ENCODE results near the gene MYCBP2.

DNA sequence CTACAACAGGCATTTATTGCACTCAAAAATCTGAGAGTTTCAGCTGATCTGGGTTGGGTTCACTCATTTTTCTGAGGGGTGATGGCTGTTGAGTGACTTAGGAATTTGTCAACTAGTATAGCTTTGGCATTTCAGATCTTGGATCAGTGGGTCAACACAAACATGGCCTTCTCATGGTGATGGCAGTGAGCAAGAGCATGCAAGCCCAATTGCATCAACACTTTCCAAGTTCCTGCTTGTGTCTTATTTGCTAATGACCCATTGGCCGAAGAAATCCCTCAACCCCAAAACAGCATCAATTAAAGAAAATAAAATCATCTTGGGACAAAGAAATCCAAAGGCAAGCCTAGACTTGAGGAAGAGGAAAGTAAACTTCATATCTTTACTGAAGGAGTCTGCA lies 23.9 kb upstream of the MYCBP2 start:
- TF ChIP-seq CTCF (IDR thresholded peaks at IDR 0.05), result no peak
- no peak for TF ChIP-seq POLR2A (IDR thresholded peaks at IDR 0.05)
- TF ChIP-seq EP300 (IDR thresholded peaks at IDR 0.05), result no peak
